ENCODE data around the gene CTBP2. TPM values are rescaled to one million over a fixed set of nuclear protein-coding genes. Genes with fewer than 3 reads are reported as not detected.

The CTBP2 gene
- total RNA-seq, 4 donors from 2014 or later: 92.4 to 136 (median 125) TPM

DNA sequence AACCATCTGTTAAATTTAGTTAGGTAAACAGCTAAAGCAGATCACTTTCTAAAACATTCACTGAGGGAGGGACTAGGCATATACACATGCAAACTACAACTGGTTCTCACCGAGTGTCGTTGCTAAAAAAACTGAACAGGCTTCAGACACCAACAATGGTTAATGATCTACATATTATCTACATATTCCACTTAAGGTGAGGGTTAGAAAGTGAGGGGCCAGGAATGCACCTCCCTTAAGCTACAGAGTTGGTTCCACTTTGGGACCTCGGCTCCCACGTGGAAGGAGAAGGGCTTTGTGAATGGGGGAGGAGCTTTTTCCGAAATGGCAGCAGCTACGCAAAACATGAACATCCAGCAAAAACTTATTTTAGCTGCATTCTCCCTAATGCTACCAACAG lies 5.8 kb downstream of the CTBP2 start:
- H3K4me3 ChIP-seq (replicated peaks in 1 of 3): no peak overlapping the region
- TF ChIP-seq, protein P1, sequence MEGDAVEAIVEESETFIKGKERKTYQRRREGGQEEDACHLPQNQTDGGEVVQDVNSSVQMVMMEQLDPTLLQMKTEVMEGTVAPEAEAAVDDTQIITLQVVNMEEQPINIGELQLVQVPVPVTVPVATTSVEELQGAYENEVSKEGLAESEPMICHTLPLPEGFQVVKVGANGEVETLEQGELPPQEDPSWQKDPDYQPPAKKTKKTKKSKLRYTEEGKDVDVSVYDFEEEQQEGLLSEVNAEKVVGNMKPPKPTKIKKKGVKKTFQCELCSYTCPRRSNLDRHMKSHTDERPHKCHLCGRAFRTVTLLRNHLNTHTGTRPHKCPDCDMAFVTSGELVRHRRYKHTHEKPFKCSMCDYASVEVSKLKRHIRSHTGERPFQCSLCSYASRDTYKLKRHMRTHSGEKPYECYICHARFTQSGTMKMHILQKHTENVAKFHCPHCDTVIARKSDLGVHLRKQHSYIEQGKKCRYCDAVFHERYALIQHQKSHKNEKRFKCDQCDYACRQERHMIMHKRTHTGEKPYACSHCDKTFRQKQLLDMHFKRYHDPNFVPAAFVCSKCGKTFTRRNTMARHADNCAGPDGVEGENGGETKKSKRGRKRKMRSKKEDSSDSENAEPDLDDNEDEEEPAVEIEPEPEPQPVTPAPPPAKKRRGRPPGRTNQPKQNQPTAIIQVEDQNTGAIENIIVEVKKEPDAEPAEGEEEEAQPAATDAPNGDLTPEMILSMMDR (IDR thresholded peaks at IDR 0.05): no peak
- TF ChIP-seq POLR2A (IDR thresholded peaks at IDR 0.05): no peak
- H3K4me1 ChIP-seq: peaks cover 78 to 85% of the 10 kb centered on the region in 2 donors
- 16 to 28% methylated on average over 6 of the region's 6 CpGs for WGBS, 2 donors
- peak overlapping the region; percentile 95 to 99 (median 98) for H3K27ac ChIP-seq
- intact Hi-C loops (cut with DNase I): loop anchor here (10.0 kb wide), 1 partner anchor 70 kb away; no protein-coding TSS in a partner anchor
- DNase-seq: no peak
- H3K9me3 ChIP-seq: no peaks in the 10 kb centered on the region
- H3K36me3 ChIP-seq: no peaks in the 10 kb centered on the region
- no peaks in the 10 kb centered on the region for H3K27me3 ChIP-seq

DNA sequence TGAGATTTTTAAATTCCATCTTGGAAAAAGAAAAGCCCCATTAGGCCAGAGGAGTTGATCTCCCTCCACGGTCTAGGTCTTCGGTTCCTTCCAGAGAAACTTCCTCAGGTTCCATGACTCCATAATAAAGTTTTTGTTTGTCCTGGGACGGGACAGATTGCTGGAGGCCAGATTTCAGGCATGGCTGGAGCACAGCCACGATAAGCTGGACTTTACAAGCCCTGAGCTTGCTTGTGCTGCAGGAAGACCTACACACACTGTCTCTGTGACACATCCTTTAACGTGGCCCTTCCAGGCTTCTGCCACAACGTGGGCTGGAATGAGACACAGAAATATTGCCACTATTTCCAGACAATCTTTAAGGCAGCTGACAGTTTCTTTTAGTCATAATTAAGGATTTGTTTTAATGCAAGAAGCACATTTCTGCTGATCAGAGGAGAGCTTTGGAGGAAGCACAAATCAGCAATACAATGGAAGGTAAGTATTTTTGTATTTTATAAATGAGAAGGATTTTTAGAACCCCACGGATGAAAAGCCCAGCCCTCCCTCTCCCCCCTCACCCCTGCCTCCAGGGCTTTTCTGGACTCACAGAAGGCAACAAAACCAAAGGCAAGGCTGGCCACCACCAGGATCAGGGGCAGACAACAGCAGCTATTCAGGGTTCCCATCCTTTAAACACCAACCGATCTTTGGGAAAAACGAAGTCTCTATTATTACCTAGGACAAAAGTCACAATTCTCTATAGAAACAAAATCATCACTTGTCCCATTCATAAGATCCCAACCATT lies 6.5 kb downstream of the CTBP2 start:
- Histone ChIP-seq H3K4me1 (peaks cover 85 to 91% of the 10 kb centered on the region in 2 donors), H3K27ac (peak overlapping the region; percentile 95 to 99 (median 98)), H3K9me3 (no peaks in the 10 kb centered on the region), H3K4me3 (replicated peaks in 1 of 3) (no peak overlapping the region), H3K27me3 (no peaks in the 10 kb centered on the region), H3K36me3 (no peaks in the 10 kb centered on the region)
- 20 to 23% methylated on average over 8 to 9 of the region's 9 CpGs for WGBS, 2 donors
- no peak for TF ChIP-seq POLR2A (IDR thresholded peaks at IDR 0.05)
- intact Hi-C loops (cut with DNase I): loop anchor here (10.0 kb wide), 1 partner anchor 69 kb away; no protein-coding TSS in a partner anchor
- DNase-seq: peak; percentile 50 to 53

DNA sequence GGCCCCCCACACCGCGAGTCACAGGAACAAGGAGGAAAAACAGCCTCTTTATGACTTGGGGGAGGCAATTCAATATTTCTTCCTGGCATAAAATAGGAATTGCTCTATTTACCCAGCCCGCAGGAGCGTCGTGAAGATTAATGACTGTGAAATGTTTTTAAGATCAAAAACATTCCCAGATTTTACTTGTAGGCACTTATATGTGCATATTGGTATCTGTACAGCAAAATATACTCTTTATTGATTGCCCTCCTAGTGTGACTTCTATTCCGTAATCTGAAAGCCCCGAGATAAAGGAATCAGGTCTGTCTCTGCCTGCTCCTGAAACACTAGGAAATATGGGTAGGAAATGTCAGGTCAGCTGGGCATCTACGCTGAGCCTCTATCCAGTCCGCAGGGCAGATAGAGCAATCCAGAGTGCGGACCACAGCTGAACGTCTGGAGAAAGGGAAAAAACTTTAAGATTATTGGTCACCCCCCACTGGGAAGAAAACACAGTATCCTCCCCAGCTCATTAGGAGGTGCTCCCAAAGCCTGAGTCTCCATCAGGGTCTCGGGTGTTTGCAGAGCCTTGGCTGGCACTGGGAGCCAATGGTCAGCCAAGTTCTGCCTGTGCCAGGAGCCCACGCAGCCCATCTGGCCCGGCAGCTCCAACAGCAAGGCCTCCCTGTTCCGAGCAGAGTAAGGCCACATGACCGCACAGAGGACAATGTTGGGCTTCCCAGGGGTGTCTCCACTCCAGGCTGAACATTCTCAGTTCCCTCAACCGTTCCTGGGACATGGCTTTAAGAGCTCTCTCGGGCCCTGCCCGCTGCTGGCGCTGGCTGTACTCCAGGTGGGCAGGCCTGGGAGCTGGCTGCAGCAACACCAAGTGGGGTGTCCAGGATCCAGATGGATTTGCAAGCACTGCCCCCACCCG lies 7.7 kb downstream of the CTBP2 start:
- Histone ChIP-seq H3K27me3 (no peaks in the 10 kb centered on the region), H3K4me3 (replicated peaks in 1 of 3) (peak overlapping the region in 1 of 3 donors; percentile 27)

DNA sequence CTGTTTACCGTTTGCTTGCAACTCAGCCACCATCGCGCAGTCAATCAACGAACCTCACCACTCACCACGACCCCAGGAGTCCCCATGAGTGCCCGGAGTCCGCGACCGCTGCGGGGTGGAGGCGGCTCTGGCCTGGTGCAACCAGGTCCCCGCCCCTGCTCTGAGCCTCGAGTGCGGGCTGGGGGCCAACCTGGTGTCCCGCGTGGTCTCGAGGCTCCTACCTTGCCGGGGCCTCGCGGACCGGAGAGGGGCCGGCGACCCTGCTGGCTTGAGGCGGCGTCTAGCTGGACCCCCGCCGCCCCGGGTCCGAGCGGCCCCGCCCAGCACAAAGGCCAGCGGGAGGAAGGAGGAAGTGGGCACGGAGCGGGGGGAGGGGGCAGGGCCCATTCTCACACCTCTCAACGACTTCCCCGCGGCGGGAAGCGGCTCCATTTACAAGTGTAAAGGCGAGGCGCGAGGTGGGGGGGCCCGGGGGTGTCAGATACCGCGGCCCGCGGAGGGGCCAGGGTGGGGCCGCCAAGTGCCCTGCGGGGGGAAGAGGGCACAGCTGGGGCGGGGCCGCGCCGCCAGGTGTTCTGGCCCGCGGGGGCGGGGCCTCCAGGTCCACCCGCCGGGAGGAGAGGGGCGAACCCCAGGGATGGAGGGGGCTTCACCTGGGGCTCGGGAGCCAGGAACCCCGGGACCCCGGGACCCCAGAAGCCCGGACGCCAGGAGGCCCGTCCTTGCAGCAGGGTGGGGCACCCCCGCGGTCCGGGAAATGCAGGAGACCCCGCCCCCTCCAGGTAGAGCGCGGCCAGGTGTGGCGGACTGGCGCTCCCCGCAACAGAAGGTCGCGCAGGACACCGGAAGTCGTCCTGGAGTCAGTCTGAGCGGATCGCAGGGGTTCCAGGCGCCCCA lies 8.6 kb downstream of the CTBP2 start:
- Histone ChIP-seq H3K27ac (peak overlapping the region; percentile 77 to 99 (median 78)), H3K27me3 (no peaks in the 10 kb centered on the region), H3K4me1 (peaks cover 92 to 100% of the 10 kb centered on the region in 2 donors), H3K9me3 (no peaks in the 10 kb centered on the region), H3K4me3 (replicated peaks in 1 of 3) (peak overlapping the region in 1 of 3 donors; percentile 27), H3K36me3 (no peaks in the 10 kb centered on the region)
- TF ChIP-seq POLR2A (IDR thresholded peaks at IDR 0.05): peak in 1 of 2 donors; percentile 28
- TF ChIP-seq, protein P1 (IDR thresholded peaks at IDR 0.05): no peak
- 37 to 55% methylated on average over 11 to 42 of the region's 81 CpGs for WGBS, 2 donors
- intact Hi-C loops (cut with DNase I): loop anchor here (10.0 kb wide), 1 partner anchor 67 kb away; no protein-coding TSS in a partner anchor
- peak; percentile 73 to 77 for DNase-seq

More for the DNA sequence above, 7.7 kb downstream of the CTBP2 start:
- peak; percentile 97 for DNase-seq
- WGBS, 2 donors: 35 to 39% methylated on average over 15 to 19 of the region's 21 CpGs
- no peaks in the 10 kb centered on the region for H3K36me3 ChIP-seq
- TF ChIP-seq, protein P1 (IDR thresholded peaks at IDR 0.05): no peak
- peak in 1 of 2 donors; percentile 82 for TF ChIP-seq POLR2A (IDR thresholded peaks at IDR 0.05)
- intact Hi-C loops (cut with DNase I): loop anchor here (10.0 kb wide), 1 partner anchor 68 kb away; no protein-coding TSS in a partner anchor
- peak overlapping the region; percentile 95 to 99 (median 98) for H3K27ac ChIP-seq
- peaks cover 91 to 98% of the 10 kb centered on the region in 2 donors for H3K4me1 ChIP-seq
- H3K9me3 ChIP-seq: no peaks in the 10 kb centered on the region

Data from thyroid gland (tissue), 4 donors.